ENCODE results near the gene PDP2. TPM values are rescaled to one million over a fixed set of nuclear protein-coding genes. Genes with fewer than 3 reads are reported as not detected.

Gene PDP2
- total and polyA plus RNA-seq, 10 of the 15 experiments (the other 5 are each of a cell fraction or from before 2014, with no cell fraction given), result 1.9 to 31.1 (median 6.2) TPM

- TF ChIP-seq, protein P1, sequence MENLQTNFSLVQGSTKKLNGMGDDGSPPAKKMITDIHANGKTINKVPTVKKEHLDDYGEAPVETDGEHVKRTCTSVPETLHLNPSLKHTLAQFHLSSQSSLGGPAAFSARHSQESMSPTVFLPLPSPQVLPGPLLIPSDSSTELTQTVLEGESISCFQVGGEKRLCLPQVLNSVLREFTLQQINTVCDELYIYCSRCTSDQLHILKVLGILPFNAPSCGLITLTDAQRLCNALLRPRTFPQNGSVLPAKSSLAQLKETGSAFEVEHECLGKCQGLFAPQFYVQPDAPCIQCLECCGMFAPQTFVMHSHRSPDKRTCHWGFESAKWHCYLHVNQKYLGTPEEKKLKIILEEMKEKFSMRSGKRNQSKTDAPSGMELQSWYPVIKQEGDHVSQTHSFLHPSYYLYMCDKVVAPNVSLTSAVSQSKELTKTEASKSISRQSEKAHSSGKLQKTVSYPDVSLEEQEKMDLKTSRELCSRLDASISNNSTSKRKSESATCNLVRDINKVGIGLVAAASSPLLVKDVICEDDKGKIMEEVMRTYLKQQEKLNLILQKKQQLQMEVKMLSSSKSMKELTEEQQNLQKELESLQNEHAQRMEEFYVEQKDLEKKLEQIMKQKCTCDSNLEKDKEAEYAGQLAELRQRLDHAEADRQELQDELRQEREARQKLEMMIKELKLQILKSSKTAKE (IDR thresholded peaks at IDR 0.05; ENCODE audit: low read depth, poor library complexity, severe bottlenecking), result no peak
- TF ChIP-seq HCFC1 (IDR thresholded peaks at IDR 0.05; ENCODE audit: low read length), result no peak
- TF ChIP-seq, protein P2, sequence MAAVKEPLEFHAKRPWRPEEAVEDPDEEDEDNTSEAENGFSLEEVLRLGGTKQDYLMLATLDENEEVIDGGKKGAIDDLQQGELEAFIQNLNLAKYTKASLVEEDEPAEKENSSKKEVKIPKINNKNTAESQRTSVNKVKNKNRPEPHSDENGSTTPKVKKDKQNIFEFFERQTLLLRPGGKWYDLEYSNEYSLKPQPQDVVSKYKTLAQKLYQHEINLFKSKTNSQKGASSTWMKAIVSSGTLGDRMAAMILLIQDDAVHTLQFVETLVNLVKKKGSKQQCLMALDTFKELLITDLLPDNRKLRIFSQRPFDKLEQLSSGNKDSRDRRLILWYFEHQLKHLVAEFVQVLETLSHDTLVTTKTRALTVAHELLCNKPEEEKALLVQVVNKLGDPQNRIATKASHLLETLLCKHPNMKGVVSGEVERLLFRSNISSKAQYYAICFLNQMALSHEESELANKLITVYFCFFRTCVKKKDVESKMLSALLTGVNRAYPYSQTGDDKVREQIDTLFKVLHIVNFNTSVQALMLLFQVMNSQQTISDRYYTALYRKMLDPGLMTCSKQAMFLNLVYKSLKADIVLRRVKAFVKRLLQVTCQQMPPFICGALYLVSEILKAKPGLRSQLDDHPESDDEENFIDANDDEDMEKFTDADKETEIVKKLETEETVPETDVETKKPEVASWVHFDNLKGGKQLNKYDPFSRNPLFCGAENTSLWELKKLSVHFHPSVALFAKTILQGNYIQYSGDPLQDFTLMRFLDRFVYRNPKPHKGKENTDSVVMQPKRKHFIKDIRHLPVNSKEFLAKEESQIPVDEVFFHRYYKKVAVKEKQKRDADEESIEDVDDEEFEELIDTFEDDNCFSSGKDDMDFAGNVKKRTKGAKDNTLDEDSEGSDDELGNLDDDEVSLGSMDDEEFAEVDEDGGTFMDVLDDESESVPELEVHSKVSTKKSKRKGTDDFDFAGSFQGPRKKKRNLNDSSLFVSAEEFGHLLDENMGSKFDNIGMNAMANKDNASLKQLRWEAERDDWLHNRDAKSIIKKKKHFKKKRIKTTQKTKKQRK (IDR thresholded peaks at IDR 0.05; ENCODE audit: low read depth, low read length), result no peak
- no peak for TF ChIP-seq RFX5 (IDR thresholded peaks at IDR 0.05; ENCODE audit: low read depth, low read length)
- TF ChIP-seq IRF4 (IDR thresholded peaks at IDR 0.05; ENCODE audit: low read depth, low read length), result no peak
- no peak for TF ChIP-seq BCL3 (IDR thresholded peaks at IDR 0.05; ENCODE audit: borderline replicate concordance, insufficient read depth, low read depth, low read length, poor library complexity, severe bottlenecking)
- TF ChIP-seq, protein P3, sequence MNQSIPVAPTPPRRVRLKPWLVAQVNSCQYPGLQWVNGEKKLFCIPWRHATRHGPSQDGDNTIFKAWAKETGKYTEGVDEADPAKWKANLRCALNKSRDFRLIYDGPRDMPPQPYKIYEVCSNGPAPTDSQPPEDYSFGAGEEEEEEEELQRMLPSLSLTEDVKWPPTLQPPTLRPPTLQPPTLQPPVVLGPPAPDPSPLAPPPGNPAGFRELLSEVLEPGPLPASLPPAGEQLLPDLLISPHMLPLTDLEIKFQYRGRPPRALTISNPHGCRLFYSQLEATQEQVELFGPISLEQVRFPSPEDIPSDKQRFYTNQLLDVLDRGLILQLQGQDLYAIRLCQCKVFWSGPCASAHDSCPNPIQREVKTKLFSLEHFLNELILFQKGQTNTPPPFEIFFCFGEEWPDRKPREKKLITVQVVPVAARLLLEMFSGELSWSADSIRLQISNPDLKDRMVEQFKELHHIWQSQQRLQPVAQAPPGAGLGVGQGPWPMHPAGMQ (IDR thresholded peaks at IDR 0.05; ENCODE audit: borderline replicate concordance), result no peak
- TF ChIP-seq JUNB (IDR thresholded peaks at IDR 0.05), result no peak
Observed at GRCh38 chr16:66845791-66846221, 34.5 kb upstream of the PDP2 start (continued).

Measured in GM12878 (cell line).